Activated naive CD4-positive, alpha-beta T cell treated with anti-CD3 and anti-CD28 coated beads, Interleukin-2, amount 50 U/mL, for 16 hours (primary cell): ENCODE measurements around the gene TRIM2.

Experiments used
- DNase-seq: peaks from one replicate; pipeline ENCODE4 v3.0.0-alpha.2; 2020

The TRIM2 gene

GRCh38 chr4:153283260-153283659 lies 79.0 kb downstream of the TRIM2 start:
- DNase-seq: no peak

GRCh38 chr4:153290134-153290533 lies 85.9 kb downstream of the TRIM2 start:
- no peak for DNase-seq

- no peak for DNase-seq
These were observed 87.3 kb downstream of the TRIM2 start for GRCh38 chr4:153291562-153291961.

- DNase-seq: no peak
These were observed 88.9 kb downstream of the TRIM2 start for GRCh38 chr4:153292897-153293741.

GRCh38 chr4:153293742-153294057 lies 89.5 kb downstream of the TRIM2 start:
- DNase-seq: no peak

- DNase-seq: no peak
These were observed 90.4 kb downstream of the TRIM2 start for GRCh38 chr4:153294631-153295030.

- DNase-seq: no peak
These were observed 91.0 kb downstream of the TRIM2 start for GRCh38 chr4:153295131-153295755.

GRCh38 chr4:153296040-153296823 lies 92.0 kb downstream of the TRIM2 start:
- no peak for DNase-seq

GRCh38 chr4:153297116-153297515 lies 92.9 kb downstream of the TRIM2 start:
- DNase-seq: no peak

GRCh38 chr4:153310793-153311192 lies 106.5 kb downstream of the TRIM2 start:
- DNase-seq: no peak

- DNase-seq: no peak
These were observed 110.7 kb downstream of the TRIM2 start for GRCh38 chr4:153314915-153315314.

GRCh38 chr4:153318696-153319320 lies 114.6 kb downstream of the TRIM2 start:
- DNase-seq: peak; percentile 20

- DNase-seq: no peak
These were observed 118.5 kb downstream of the TRIM2 start for GRCh38 chr4:153322791-153323190.

- no peak for DNase-seq
These were observed 119.8 kb downstream of the TRIM2 start for GRCh38 chr4:153324046-153324445.

GRCh38 chr4:153325558-153325957 lies 121.3 kb downstream of the TRIM2 start:
- no peak for DNase-seq

- no peak for DNase-seq
These were observed 122.3 kb downstream of the TRIM2 start for GRCh38 chr4:153326513-153326912.

- no peak for DNase-seq
These were observed 123.0 kb downstream of the TRIM2 start for GRCh38 chr4:153327247-153327646.

GRCh38 chr4:153332936-153333335 lies 128.7 kb downstream of the TRIM2 start:
- no peak for DNase-seq

GRCh38 chr4:153333874-153334273 lies 129.6 kb downstream of the TRIM2 start:
- DNase-seq: no peak

- DNase-seq: no peak
These were observed 131.4 kb downstream of the TRIM2 start for GRCh38 chr4:153335665-153336064.

GRCh38 chr4:153337686-153338085 lies 133.4 kb downstream of the TRIM2 start:
- no peak for DNase-seq

GRCh38 chr4:153341575-153342090 lies 137.4 kb downstream of the TRIM2 start:
- DNase-seq: no peak
